HEK293T (cell line): Measurements from ENCODE around the gene TMEM121B.

Source experiments
- BHLHE40 ChIP-seq: fragments of 450-650 bp; IDR thresholded peaks from 2 replicates; pipeline ENCODE4 v1.6.1; 2016; ENCODE audit warnings: mild to moderate bottlenecking, moderate library complexity, borderline replicate concordance
- FOXA1 ChIP-seq: fragments of 450-650 bp; IDR thresholded peaks from 2 replicates; pipeline ENCODE4 v1.6.1; 2016; ENCODE audit warnings: mild to moderate bottlenecking

DNA sequence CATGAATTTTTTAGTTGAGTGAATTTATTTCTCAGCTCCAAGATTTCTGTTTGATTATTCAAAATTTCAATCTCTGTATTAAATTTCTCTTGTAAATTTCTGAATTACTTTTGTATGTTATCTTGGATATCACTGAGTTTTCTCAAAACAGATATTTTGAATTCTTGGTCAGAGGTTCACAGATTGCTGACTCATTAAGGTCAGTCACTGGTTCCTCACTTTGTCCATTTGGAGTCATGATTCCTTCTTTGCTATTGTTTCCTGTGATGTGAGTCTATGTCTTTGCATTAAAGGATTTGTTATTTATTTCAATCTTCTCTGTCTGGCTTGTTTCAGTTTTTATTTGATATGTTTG lies 46.5 kb downstream of the TMEM121B start:
- TF ChIP-seq BHLHE40 (no peak), FOXA1 (no peak)
